GM19025 (cell line): Measurements from ENCODE around the gene NEGR1.

ENCODE experiments used
- ATAC-seq: cut with Tn5 transposase; IDR thresholded peaks from one replicate; pipeline ENCODE4 v1.9.1; 2021; ENCODE audit warnings: mild to moderate bottlenecking, low read depth, moderate library complexity; ENCODE audit not compliant: unreplicated experiment

The NEGR1 gene

GRCh38 chr1:71653952-71654351 lies 628.4 kb downstream of the NEGR1 start:
- ATAC-seq: no peak

DNA sequence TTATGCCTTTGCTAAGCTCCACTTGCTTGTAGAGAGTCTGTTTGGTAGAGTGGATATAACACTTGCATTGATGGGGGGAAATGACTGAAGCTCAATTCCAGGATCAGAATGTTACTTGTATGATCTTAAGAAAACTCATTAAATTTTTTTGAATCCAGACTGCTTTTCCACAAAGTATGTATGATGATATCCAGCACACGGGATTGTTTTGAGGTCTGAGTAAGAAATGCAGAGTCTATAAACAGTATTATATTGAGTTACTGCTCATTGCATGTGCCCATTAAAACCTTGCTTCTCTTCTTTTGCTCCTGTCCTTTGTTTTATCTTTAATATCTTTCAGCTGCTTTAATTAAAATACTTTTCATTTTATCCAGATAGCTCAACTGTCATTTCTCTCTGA lies 631.1 kb downstream of the NEGR1 start:
- ATAC-seq: no peak

DNA sequence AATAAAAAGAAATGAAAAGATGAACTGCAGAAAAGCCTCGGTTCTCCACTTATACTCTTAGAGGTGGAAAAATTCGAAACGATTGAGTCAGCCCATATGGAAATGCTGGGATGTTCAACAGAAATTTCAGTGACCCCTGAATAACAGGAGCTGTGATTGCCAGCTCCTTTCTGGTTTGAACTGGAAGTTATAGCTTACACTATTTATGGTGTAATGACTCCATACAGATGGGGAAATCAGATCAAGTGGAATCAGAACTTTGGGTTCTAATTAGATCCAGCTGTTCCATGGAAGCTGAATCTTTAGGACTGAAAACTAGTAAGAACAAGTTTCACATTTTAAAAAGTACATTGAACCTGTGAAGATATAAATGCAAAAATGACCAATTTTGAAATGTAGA lies 632.2 kb downstream of the NEGR1 start:
- ATAC-seq: no peak

GRCh38 chr1:71649608-71650007 lies 632.7 kb downstream of the NEGR1 start:
- ATAC-seq: no peak

- no peak for ATAC-seq
These were observed 634.6 kb downstream of the NEGR1 start for GRCh38 chr1:71647513-71648300.

GRCh38 chr1:71645015-71645414 lies 637.3 kb downstream of the NEGR1 start:
- no peak for ATAC-seq

DNA sequence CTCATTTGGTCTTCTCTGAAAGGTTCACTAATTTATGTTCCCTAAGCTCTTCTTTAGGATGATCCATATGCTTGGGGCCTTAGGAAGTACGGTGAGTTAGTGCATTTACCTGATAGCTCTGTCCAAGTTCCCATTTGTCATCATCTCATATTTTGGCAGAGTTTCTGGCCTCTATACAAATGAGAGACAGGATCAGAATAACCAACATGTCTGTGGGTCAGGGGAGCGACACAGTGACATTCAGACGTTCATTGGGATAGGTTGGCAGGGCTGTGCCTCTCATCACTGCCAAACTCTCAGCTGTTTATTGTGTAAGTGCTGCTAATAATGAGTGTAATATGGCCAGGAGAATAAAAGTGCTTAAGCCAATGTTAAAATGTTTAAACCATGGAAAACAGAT lies 640.4 kb downstream of the NEGR1 start:
- no peak for ATAC-seq

DNA sequence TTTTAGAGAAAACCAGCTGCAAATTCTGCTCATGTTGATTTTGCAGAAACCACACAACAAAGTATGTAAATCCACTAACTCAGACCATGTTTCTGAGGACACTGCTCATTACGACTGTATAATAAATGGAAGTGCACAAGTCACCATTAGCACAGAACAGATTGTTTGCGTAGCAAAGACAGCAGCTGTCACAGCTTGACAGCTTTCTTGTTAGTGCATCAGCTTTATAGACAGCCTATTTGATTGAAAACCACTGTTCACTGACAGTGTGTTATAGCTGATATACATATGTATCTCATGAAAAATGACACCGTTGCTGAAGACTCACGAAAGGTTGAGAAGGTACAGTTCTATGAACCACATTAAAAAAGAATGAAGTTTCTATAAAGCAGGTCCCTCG lies 641.3 kb downstream of the NEGR1 start:
- no peak for ATAC-seq

DNA sequence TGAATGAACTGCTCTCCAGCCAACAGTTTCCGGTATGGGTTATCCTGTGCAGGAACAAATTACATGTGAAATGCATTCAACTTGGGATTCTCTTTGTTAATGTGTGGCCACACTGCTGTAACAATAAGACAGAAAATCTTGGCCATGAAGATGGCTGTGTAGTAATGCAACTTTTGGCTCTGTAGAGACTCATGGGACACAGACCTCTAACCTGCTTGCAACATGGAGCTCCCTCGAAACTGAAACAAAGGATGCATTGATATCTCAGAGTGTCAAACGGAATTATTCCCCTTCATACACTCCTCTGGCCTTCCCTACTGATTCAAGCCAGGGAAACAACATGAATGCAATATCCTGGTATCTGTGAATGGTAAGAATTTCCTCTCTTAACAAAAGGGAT lies 642.2 kb downstream of the NEGR1 start:
- no peak for ATAC-seq

- ATAC-seq: no peak
These were observed 644.1 kb downstream of the NEGR1 start for GRCh38 chr1:71638081-71638766.

DNA sequence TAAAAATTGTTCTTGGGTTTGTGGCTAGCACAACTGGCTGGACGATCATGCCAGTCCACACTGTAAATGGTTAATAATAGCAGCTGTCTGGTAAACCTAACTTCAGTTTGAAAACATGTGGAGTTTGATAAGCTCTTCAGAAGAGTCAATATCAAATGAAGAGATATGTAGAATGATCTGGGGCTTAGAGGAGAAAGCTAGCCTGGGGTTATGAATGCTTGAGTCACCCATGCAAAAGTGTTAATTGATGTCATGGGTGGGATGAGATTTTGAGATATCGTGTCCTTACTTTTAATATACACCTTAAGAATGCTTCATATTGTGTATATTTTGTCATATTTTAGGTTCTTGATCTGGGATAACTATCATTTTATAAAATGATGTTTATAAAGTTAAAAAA lies 646.8 kb downstream of the NEGR1 start:
- ATAC-seq: no peak

- no peak for ATAC-seq
These were observed 648.2 kb downstream of the NEGR1 start for GRCh38 chr1:71634159-71634558.

- ATAC-seq: no peak
These were observed 652.3 kb downstream of the NEGR1 start for GRCh38 chr1:71630073-71630472.

GRCh38 chr1:71625004-71625403 lies 657.3 kb downstream of the NEGR1 start:
- no peak for ATAC-seq

DNA sequence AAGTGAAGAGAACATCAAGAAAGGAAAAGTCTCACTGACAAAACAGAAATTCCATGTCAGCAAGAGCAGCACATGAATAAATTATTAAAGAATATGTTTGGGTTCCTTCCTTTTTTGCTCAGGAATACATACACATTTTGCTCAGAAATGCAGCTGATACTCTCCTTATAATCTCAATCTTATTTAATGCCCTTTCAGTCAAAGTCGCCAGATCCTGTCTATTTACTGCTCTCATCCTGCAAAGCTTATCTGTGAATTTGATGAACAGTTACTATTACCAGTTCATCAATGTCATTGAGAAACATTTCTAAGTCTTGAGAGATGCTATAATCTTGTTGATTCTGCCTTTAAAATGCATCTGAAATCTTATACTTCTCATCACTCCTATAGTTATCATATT lies 658.5 kb downstream of the NEGR1 start:
- no peak for ATAC-seq

DNA sequence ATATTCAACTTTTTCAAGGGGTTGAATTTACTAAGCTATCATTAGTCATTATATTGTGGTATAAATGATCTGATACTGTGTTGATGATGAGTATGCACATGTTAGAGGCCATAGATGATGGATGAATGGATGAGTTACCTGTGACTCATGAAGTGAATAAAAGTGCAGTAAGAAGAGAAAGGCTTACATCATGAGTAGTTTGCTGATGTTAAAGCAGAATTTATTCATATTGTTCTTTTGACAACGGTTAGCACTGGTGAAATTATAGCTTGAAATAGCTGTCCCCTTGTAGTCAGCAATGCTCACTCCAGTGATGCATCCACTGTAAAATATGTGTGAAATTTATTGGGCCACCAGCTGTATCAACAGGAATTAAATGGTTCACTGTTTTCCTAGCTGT lies 660.6 kb downstream of the NEGR1 start:
- ATAC-seq: no peak

DNA sequence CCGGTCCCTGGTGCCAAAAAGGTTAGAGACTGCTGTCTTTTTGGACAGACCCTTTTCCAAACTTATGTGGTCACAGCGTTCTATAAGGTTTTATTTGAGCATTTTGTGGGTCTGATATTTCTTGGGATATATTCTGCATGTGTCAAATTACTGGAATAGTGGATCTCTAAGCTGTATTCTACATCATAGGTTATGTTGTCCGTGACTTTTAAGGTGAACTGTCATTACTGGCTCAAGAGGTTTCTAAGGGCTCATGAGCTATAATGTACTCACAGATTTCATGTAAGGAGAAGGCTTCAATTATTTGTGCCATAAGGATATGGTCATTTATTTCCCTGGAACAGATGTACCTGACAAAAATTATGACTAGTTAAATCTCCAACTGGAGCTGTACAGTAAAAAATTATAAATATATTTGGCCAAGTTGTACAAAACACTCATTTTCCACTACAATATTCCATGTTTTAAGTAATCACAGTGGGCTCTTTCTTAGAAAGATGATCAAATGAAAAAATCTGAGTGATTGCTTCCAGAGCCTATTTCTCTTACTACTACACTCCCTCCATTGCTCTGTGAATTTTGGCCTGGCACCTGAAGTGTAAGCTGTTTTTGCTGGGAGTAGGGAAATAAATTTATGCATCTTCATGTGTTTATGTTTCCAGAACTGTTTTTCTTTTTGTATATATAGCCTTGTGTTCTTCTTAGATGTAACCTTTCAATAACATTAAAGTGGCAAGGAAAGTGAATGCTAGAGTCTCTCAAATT lies 663.4 kb downstream of the NEGR1 start:
- ATAC-seq: no peak

DNA sequence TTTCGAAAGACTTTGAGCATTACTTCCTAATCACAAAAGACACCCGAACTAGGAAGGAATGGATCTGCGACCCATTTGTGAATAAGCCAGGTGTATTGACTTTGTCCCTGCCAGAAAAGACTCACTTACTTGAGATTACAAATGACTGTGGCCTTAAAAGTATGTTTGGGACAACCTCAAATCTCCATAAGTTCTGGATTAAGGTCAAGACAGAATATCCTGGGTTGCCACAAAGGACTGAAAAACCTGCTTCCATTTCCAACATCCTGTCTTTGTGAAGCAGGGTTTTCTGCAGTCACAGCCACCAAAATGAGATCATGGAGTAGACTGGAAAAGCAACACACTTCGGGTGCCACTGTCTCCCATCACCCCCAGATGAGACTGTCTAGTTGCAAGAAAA lies 664.1 kb downstream of the NEGR1 start:
- no peak for ATAC-seq

DNA sequence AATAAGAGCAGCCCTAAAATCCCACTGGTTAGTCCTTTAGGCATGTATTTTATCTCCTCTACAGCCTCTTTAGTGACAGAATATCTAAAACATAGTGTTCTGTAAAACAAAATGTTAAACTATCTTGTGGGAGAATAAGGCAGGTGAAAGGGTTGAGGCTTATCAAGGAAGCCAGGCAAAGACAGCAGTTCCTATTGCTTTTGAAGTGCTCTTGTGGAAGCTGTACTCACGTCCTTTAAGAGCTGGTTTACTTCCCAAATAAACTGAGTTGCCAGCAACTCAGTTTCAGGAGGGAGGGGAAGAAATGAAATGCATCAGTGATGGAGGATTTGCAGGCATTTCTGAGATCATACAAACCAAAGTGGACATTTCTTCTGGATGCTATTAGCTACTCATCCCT lies 671.9 kb downstream of the NEGR1 start:
- no peak for ATAC-seq

GRCh38 chr1:71603044-71603776 lies 679.1 kb downstream of the NEGR1 start:
- ATAC-seq: no peak

- ATAC-seq: no peak
These were observed 682.3 kb downstream of the NEGR1 start for GRCh38 chr1:71600023-71600422.
